Measurements from ENCODE around the gene PCNX2.
"Not testable (repeated sequence)": the region's sequence is repeated elsewhere in the genome, so short reads cannot be mapped to it uniquely, and the experiment has no call there.

The PCNX2 gene

GRCh38 chr1:233216009-233216408 lies 79.5 kb downstream of the PCNX2 start:
- DNase-seq: no peak

- no peak for DNase-seq
Measured at GRCh38 chr1:233215135-233215760, 80.3 kb downstream of the PCNX2 start.

DNA sequence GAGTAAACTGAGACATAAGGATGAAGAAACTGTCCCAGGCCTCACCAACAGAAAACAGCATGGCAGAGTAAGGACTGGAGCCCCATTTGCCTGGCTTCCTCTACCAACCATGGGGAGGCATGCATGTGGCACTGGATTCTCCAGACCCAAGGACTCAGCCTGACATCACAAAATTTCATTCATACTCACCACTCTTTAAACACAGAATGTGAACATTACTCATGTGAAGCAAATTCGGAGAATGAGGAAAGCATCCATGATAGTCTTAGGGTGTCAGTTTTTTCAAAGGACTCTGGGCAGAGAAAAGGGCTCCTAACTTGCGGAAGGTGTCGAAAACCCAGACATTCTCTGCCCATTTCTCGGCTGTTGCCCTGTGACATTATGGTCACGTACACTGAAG lies 83.9 kb downstream of the PCNX2 start:
- no peak for DNase-seq

GRCh38 chr1:233211106-233211505 lies 84.4 kb downstream of the PCNX2 start:
- DNase-seq: no peak

- no peak for DNase-seq
Measured at GRCh38 chr1:233209481-233209880, 86.0 kb downstream of the PCNX2 start.

DNA sequence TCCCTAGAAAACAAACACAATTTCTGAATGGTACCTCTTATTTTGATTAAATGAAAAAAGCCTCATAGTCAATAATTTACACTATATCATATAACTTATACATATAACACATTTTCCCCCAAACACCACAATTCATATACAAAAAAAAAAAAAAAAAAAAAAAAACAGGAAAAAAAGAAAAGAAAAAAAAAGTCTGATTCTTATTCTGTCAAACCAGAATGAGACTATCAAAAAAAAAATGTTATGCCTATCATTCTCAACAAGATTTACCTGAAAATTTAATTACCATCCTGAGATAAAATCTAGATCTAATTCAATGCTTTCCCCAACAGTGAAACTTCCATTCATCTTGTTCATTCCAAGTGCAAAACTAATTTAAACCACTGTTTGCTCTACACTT lies 86.8 kb downstream of the PCNX2 start:
- no peak for DNase-seq

DNA sequence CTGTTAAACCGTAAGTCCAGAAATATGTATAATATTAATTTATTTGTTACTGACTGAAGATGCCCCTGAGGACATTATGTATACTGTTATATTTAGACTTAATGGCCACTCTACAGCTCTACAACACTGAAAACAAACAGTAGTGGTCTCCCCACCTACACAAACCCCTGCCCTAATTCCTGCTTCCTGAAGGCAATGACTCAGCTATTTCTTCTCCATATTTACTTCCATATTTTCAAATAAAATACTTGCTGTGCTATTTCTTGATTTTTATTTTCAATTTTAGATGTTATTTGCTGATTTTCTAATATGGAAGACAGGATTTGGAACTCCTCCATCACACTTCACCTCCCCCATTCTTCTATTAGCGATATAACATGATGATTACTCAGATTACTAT lies 97.6 kb downstream of the PCNX2 start:
- DNase-seq: no peak

GRCh38 chr1:233193741-233194140 lies 101.8 kb downstream of the PCNX2 start:
- no peak for DNase-seq

GRCh38 chr1:233190987-233191386 lies 104.5 kb downstream of the PCNX2 start:
- no peak for DNase-seq

- DNase-seq: no peak
Measured at GRCh38 chr1:233189526-233189925, 106.0 kb downstream of the PCNX2 start.

DNA sequence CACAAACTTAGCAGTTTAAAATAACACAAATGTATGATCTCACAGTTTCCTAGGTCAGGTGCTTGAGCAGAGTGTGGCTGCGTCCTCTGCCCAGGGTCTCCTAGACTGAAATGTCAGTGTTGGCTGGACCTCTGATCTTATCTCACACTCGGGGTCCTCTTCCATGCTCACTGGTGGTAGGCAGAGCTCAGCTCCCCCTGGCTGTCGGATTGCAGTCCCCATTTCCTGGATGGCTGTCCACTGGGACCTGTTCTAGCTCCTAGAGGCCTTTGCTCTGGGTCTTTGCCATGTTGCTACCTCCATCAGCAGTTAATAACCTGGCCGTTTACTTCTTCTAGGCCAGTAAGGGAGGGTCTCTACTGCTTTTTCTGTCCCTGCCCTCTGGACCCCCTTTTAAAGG lies 107.5 kb downstream of the PCNX2 start:
- no peak for DNase-seq

DNA sequence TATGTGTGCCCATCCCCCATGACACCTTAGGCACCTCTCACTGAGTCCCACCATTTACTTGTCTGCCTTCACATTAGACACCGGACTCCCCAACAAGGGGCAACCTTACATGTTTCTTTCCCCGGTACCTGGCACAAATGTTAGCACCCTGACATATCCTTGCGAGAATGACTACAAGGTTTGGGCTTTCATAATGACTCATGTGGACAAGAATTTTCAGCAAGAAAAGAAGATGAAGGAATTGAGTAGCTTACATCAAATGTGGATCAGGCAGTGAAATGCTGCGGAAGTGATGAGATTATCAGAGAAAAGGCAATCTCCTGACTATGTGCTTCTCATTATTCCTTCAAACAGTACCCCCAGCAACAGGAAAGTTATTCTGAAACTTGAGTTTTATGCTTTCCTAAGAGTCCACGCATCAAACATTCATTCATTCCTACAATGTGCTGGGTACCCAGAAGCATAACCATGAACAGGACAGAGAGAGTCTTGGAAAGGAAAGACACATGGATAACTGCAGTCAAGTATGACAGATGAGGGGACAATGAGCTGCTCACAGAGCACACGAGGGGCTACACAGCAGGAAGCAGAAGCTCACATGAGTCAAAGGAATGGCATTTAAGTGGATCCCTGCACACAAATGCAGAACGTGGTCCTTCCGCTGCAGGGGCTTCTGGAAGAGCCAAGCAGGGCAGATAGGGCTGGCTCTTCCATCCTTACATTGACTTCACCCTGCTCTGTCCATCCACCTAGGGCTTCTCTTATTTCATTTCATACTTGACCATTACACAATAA lies 112.1 kb downstream of the PCNX2 start:
- DNase-seq: no peak

- no peak for DNase-seq
Measured at GRCh38 chr1:233182587-233182986, 112.9 kb downstream of the PCNX2 start.

DNA sequence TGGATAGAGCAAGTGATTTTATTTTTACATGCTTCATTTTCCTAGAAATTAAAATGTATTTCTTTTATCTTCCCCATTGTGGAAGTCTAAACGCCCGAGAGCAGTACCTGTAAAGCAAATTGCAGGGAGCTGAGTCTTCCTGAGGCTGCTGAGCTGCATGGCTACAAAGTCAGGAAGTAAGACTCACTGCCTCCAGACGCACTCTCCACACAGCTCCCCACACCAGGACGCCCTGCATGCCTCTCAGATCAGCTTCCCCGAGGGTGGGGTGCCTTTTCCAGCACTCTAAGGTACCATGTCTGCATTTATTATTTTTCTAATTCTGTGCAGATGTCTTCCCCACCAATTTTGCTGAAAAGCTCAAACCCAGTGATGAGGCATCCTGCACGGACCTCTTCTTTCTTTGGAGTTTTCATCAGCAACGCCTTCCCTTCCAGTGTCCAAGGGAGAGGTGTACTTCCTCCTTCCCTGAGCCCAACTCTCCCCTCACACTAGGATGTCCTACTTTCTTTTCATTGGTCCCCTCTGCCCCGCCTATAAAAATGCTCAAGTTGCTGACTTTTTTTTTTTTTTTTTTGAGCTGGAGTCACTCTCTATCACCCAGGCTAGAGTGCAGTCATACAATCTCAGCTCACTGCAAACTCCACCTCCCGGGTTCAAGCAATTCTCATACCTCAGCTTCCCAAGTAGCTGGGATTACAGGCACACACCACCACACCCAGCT lies 114.7 kb downstream of the PCNX2 start:
- DNase-seq: no peak

DNA sequence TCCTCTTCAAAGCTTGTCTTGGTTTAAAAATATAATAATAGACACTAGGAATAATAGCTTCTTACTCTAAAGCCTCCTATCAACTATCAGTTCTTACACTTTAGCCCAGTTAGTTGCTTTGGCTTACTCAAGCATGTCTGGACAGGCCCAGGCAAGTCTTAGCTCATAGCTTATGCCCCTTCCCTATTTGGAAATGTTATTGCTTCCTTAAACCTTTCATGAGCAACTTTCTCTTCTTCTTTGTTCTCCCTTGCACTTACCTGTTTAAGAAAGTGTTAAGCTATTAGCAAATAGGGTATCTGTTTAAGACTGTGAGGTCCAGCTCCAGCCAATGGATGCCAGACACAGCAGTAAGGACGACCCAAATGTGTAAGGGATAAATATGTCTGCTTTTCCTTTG lies 115.9 kb downstream of the PCNX2 start:
- not testable (repeated sequence) for DNase-seq

DNA sequence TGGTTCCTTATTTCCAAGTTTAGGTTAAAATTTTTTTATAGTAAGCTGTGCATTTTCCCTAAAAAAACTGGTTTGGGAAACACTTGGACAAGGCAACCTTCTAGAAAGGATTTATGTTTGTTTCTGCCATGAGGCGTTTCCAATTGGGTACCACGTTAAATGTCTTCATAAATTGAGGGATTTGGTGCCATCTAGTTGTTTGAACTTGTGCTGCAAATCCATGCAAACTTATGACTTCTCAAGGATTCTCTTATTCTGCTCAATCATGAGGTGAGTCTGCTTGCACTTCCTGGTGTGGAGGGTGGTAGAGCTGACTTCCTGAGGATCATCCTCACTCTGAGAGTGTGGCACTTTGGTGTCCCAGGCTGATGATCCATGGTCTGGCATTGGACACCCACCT lies 123.3 kb downstream of the PCNX2 start:
- no peak for DNase-seq

DNA sequence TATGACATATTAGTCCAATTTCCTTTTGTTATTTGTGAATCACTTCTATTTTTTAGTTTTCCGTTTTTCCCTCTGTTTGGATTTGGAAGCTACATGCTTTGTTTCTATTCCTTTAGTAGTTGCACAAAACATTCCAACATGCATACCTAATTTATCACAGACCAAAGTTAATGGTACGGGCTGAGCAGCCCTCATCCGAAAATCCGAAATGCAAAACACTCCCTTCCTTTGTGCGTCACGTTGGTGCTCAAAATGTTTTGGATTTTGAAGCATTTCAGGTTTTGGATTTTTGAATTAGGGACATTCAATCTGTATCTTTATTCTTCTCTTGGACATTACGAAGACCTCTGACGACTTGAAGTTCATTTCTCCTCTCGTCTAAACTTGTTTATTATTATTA lies 124.8 kb downstream of the PCNX2 start:
- no peak for DNase-seq

GRCh38 chr1:233168384-233168783 lies 127.1 kb downstream of the PCNX2 start:
- no peak for DNase-seq

DNA sequence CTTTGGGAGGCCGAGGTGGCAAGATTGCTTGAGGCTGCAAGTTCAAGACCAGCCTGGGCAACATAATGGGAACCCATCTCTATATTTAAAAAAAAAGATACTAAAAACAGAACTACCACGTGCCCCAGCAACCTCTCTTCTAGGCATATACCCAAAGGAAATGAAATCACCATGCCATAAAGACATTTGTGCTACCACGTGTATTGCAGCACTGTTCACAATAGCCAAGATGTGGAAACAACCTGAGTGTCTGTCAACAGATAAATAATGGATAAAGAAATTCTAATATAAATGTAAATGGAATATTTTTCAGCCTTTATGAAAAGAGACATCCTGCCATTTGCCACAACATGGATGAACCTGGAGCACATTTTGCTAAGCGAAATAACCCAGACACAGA lies 128.6 kb downstream of the PCNX2 start:
- DNase-seq: no peak

GRCh38 chr1:233163696-233164095 lies 131.8 kb downstream of the PCNX2 start:
- no peak for DNase-seq

- DNase-seq: no peak
Measured at GRCh38 chr1:233158322-233158721, 137.2 kb downstream of the PCNX2 start.

DNA sequence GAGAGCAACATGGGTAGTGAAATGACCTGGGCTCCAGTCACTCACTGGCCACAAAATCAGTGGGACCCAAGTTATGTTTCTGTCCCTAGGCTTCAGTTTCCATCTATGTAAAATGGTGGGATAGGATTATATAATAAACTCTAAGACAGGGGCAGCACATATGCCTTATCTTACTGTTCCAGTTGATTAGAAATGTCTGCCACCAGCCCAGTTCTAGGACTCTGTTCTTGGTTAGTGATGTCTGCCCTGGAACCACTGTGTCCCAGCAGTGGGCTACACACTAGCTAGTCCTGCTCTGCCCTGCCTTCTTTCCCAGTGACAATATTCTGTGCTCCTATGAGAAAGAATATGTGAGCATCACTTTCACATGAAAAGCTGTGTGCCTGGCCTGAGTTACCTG lies 138.3 kb downstream of the PCNX2 start:
- no peak for DNase-seq

DNA sequence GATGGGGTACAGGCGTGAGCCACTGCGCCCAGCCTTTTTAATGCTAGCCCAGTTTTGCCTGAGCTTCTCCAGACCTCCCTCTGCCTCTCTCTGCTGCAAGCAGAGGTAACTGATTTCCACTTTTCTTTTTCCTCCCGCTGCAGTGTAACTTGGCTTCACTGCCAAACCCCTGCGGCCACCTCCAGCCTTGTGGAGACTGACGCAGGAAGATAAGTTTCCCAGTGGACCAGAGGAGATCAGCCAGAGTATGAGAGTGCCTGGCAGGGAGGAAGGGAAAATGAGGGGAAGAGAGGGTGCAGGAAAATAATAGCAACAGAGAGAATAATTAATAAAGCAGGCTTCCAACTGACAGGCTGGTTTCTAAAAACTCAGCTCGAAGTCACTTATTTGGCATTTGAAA lies 143.7 kb downstream of the PCNX2 start:
- no peak for DNase-seq

GRCh38 chr1:233144434-233144833 lies 151.1 kb downstream of the PCNX2 start:
- DNase-seq: no peak
